Fibroblast of lung (primary cell): Measurements from ENCODE around the gene MGLL. TPM values are rescaled to one million over a fixed set of nuclear protein-coding genes. Genes with fewer than 3 reads are reported as not detected.

Experiments
- DNase-seq, 2 donors: peaks; one replicate each; pipeline versions ENCODE4 v3.0.0 to v3.0.0-alpha.2; 2010; ENCODE audit warnings: low read depth in 2 of 2
- H2AFZ ChIP-seq: 2 replicates; pipeline ENCODE4 v1.5.1; 2012; ENCODE audit warnings: low read length, control low read depth, inconsistent platforms
- H3K27ac ChIP-seq: 2 replicates; pipeline ENCODE4 v1.5.1; 2011; ENCODE audit warnings: low read length, control low read depth; ENCODE audit not compliant: insufficient read depth
- H3K27me3 ChIP-seq: 2 replicates; pipeline ENCODE4 v1.5.1; 2011; ENCODE audit warnings: mild to moderate bottlenecking, low read length; ENCODE audit not compliant: control insufficient read depth, insufficient read depth
- H3K36me3 ChIP-seq: 2 replicates; pipeline ENCODE4 v1.5.1; 2011; ENCODE audit warnings: low read length; ENCODE audit not compliant: control insufficient read depth, insufficient read depth
- H3K4me1 ChIP-seq: 2 replicates; pipeline ENCODE4 v1.5.1; 2011; ENCODE audit warnings: low read length; ENCODE audit not compliant: control insufficient read depth, insufficient read depth; ENCODE audit errors: extremely low read depth
- H3K4me2 ChIP-seq: 2 replicates; pipeline ENCODE4 v1.5.1; 2011; ENCODE audit warnings: low read length, control low read depth; ENCODE audit not compliant: insufficient read depth; ENCODE audit errors: extremely low read depth
- H3K4me3 ChIP-seq, 4 experiments: fragments of 200-600 bp in 1 of 4; sonication (generic) in 1 of 4; replicated peaks in 1 of 4; 2 replicates each; pipeline ENCODE4 v1.5.1; 2011 to 2016; ENCODE audit warnings: low read length in 4 of 4, low read depth in 3 of 4, mild to moderate bottlenecking in 3 of 4, control low read depth in 2 of 4, inconsistent platforms in 1 of 4, mixed read lengths in 1 of 4; ENCODE audit not compliant: insufficient read depth in 1 of 4; ENCODE audit errors: control extremely low read depth in 1 of 4
- H3K79me2 ChIP-seq: 2 replicates; pipeline ENCODE4 v1.5.1; 2012; ENCODE audit warnings: mild to moderate bottlenecking, low read length, inconsistent platforms; ENCODE audit not compliant: control insufficient read depth, insufficient read depth
- H3K9ac ChIP-seq: 2 replicates; pipeline ENCODE4 v1.5.1; 2011; ENCODE audit warnings: mild to moderate bottlenecking, low read length, control low read depth; ENCODE audit not compliant: insufficient read depth
- H3K9me3 ChIP-seq: 2 replicates; pipeline ENCODE4 v1.5.1; 2012; ENCODE audit warnings: low read depth, low read length; ENCODE audit not compliant: control insufficient read depth, insufficient read depth
- H4K20me1 ChIP-seq: 2 replicates; pipeline ENCODE4 v1.5.1; 2011; ENCODE audit warnings: low read length; ENCODE audit not compliant: control insufficient read depth, insufficient read depth; ENCODE audit errors: extremely low read depth
- CTCF ChIP-seq, 2 donors: IDR thresholded peaks in 1 of 2; conservative IDR thresholded peaks in 1 of 2; 1 replicate in 1 of 2; 2 replicates in 1 of 2; pipeline ENCODE4 v1.5.1; 2011 to 2012; ENCODE audit warnings: low read length in 2 of 2, control low read depth in 1 of 2, inconsistent platforms in 1 of 2, low read depth in 1 of 2, mild to moderate bottlenecking in 1 of 2
- EZH2 ChIP-seq: IDR thresholded peaks from 2 replicates; pipeline ENCODE4 v1.5.1; 2012; ENCODE audit warnings: low read length, control low read depth, mild to moderate bottlenecking; ENCODE audit errors: missing control alignments
- polyA plus RNA-seq, 2 donors: library from polyadenylated mRNA; depleted of rRNA in 1 of 2; stranded (reverse) in 1 of 2; unstranded in 1 of 2; fragments of >200 nt; gene quantifications; 2 replicates each; pipeline ENCODE4 v1.2.1, GENCODE V29; 2011 to 2012; ENCODE audit warnings: missing spikeins in 1 of 2
- total RNA-seq: library from RNA; depleted of rRNA; stranded (reverse); fragments of >200 nt; gene quantifications from 2 replicates; pipeline ENCODE4 v1.2.1, GENCODE V29; 2014

MGLL gene
- total and polyA plus RNA-seq, 2 donors (not counting 1 experiment from before 2014, with no cell fraction given) = 60.1 to 122 TPM

- no peaks in the 10 kb centered on the region for H3K27me3 ChIP-seq
- H4K20me1 ChIP-seq = no peaks in the 10 kb centered on the region
- H3K4me3 ChIP-seq = no peak overlapping the region
- no peaks in the 10 kb centered on the region for H3K36me3 ChIP-seq
- no peak overlapping the region for H3K4me2 ChIP-seq
- peak overlapping the region; percentile 73 for H3K27ac ChIP-seq
- DNase-seq = no peak
- H3K79me2 ChIP-seq = peaks cover 19% of the 10 kb centered on the region
- H3K4me1 ChIP-seq = peaks cover 44% of the 10 kb centered on the region
- no peak overlapping the region for H3K9ac ChIP-seq
- TF ChIP-seq EZH2 = no peak
- no peak for TF ChIP-seq CTCF (conservative IDR thresholded peaks at IDR 0.05 in 1 of 2, IDR thresholded peaks at IDR 0.05 in 1 of 2; ENCODE audit: low read depth in 1 of 2, low read length in 2 of 2)
- H2AFZ ChIP-seq = no peak overlapping the region
- H3K9me3 ChIP-seq = no peaks in the 10 kb centered on the region
Measured at GRCh38 chr3:127790882-127791183, 31.5 kb downstream of the MGLL start.

GRCh38 chr3:127789990-127790881 is 32.1 kb downstream of the MGLL start:
- TF ChIP-seq CTCF (conservative IDR thresholded peaks at IDR 0.05 in 1 of 2, IDR thresholded peaks at IDR 0.05 in 1 of 2; ENCODE audit: low read depth in 1 of 2, low read length in 2 of 2) (no peak), EZH2 (no peak)
- peaks cover 49% of the 10 kb centered on the region for H3K4me1 ChIP-seq
- no peaks in the 10 kb centered on the region for H3K36me3 ChIP-seq
- H3K27me3 ChIP-seq = no peaks in the 10 kb centered on the region
- no peak overlapping the region for H3K4me2 ChIP-seq
- DNase-seq = no peak
- no peak overlapping the region for H3K4me3 ChIP-seq
- H3K27ac ChIP-seq = peak overlapping the region; percentile 73
- H2AFZ ChIP-seq = no peak overlapping the region
- H3K9me3 ChIP-seq = no peaks in the 10 kb centered on the region
- no peak overlapping the region for H3K9ac ChIP-seq
- peaks cover 24% of the 10 kb centered on the region for H3K79me2 ChIP-seq
- no peaks in the 10 kb centered on the region for H4K20me1 ChIP-seq

- DNase-seq = no peak
- no peaks in the 10 kb centered on the region for H4K20me1 ChIP-seq
- H3K4me2 ChIP-seq = no peak overlapping the region
- H3K9me3 ChIP-seq = no peaks in the 10 kb centered on the region
- H3K27me3 ChIP-seq = no peaks in the 10 kb centered on the region
- no peak overlapping the region for H3K9ac ChIP-seq
- TF ChIP-seq CTCF (conservative IDR thresholded peaks at IDR 0.05 in 1 of 2, IDR thresholded peaks at IDR 0.05 in 1 of 2; ENCODE audit: low read depth in 1 of 2, low read length in 2 of 2) (no peak), EZH2 (no peak)
- no peak overlapping the region for H2AFZ ChIP-seq
- no peaks in the 10 kb centered on the region for H3K36me3 ChIP-seq
- H3K4me3 ChIP-seq = no peak overlapping the region
- H3K4me1 ChIP-seq = peaks cover 52% of the 10 kb centered on the region
- H3K79me2 ChIP-seq = peaks cover 24% of the 10 kb centered on the region
- no peak overlapping the region for H3K27ac ChIP-seq
Measured at GRCh38 chr3:127789051-127789450, 33.3 kb downstream of the MGLL start.
